Measurements from ENCODE around the gene ARSJ.

Gene ARSJ

DNA sequence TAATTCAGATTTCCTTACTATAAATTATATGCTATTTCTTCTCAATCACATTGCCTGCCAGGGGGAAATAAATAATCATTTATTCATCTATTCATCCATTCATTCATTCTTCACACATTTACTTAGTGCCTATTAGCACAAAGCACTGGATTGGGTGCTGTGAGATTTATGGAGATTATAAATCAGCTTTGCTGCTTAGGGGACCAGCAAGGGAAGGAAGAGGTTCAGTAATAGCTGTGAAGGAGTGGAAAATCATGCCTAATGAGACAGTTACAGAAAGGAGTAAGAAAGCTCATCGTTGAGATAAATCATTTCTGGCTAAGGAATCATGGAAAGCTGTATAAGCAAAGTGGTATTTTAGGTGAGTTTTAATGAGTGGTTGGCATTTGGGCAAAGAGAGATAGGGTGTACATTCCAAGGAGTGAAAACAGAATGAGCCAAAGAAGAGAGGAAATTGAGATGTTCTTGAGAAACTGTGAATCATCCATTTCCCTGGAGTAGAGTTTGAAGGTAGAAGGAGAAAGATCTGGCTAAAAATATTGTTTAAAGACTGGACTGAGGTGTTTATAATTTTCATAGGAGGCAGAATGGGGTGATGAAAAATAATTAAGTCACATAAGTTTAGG lies 9.6 kb downstream of the ARSJ start:
- Histone ChIP-seq H3K4me3 (ENCODE audit: low read length) (no peak overlapping the region), H3K36me3 (ENCODE audit: insufficient read depth, low read length) (peaks cover 53% of the 10 kb centered on the region), H3K27me3 (ENCODE audit: control insufficient read depth, insufficient read depth, low read length) (no peaks in the 10 kb centered on the region), H3K4me2 (ENCODE audit: low read length) (peak overlapping the region; percentile 41), H3K9ac (ENCODE audit: low read depth, low read length) (peak overlapping the region; percentile 32), H3K9me3 (replicated peaks; ENCODE audit: low read length) (peaks cover 6% of the 10 kb centered on the region), H3K4me1 (ENCODE audit: control insufficient read depth, insufficient read depth, low read length) (peaks cover 50% of the 10 kb centered on the region)

DNA sequence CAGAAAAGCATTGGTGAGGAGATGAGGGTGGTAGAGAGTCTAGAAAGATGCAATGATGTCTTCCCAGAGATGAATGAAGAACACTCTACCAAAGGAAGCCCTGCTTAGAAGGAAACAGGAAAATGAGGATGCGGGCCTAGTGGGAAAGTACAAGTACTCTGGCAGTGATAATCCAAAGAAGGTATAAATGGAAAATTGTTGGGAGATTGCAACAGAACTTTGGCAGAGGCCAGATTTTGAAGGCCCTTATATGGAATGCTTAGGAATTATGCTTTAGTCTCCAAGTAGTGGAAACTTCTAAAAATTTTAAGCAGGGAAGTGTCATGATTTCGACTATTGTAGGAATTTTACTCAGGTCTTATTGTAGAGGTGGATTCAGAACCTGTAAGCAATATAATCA lies 11.0 kb downstream of the ARSJ start:
- peaks cover under 1% of the 10 kb centered on the region for H3K9me3 ChIP-seq (replicated peaks; ENCODE audit: low read length)
- peaks cover 50% of the 10 kb centered on the region for H3K4me1 ChIP-seq (ENCODE audit: control insufficient read depth, insufficient read depth, low read length)
- no peak overlapping the region for H3K4me3 ChIP-seq (ENCODE audit: low read length)
- H3K36me3 ChIP-seq (ENCODE audit: insufficient read depth, low read length) = peaks cover 50% of the 10 kb centered on the region
- H3K9ac ChIP-seq (ENCODE audit: low read depth, low read length) = no peak overlapping the region
- no peaks in the 10 kb centered on the region for H3K27me3 ChIP-seq (ENCODE audit: control insufficient read depth, insufficient read depth, low read length)
- H3K4me2 ChIP-seq (ENCODE audit: low read length) = no peak overlapping the region

DNA sequence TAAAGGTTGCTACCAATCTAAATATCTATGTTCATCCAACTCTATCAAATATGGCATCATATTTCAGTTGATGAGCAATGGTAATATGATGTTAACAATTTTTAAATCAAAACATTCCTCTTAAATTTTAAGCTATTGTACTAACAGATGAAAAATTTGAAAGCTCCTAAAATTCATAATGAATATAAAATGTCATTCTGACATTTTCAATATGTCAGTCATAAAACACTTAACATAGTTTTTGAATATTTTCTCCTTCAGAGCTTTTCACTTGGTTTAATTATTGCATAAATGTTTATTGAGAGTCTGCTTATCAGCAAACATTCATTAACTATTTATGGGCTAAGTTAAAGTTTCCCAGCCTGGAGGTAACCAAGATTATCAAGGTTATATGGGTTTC lies 11.8 kb downstream of the ARSJ start:
- no peaks in the 10 kb centered on the region for H3K9me3 ChIP-seq (replicated peaks; ENCODE audit: low read length)
- H3K36me3 ChIP-seq (ENCODE audit: insufficient read depth, low read length) = peaks cover 49% of the 10 kb centered on the region
- H3K4me2 ChIP-seq (ENCODE audit: low read length) = peak overlapping the region; percentile 10
- H3K4me1 ChIP-seq (ENCODE audit: control insufficient read depth, insufficient read depth, low read length) = peaks cover 49% of the 10 kb centered on the region
- peak overlapping the region; percentile 40 for H3K9ac ChIP-seq (ENCODE audit: low read depth, low read length)
- peak overlapping the region; percentile 13 for H3K4me3 ChIP-seq (ENCODE audit: low read length)
- H3K27me3 ChIP-seq (ENCODE audit: control insufficient read depth, insufficient read depth, low read length) = no peaks in the 10 kb centered on the region

DNA sequence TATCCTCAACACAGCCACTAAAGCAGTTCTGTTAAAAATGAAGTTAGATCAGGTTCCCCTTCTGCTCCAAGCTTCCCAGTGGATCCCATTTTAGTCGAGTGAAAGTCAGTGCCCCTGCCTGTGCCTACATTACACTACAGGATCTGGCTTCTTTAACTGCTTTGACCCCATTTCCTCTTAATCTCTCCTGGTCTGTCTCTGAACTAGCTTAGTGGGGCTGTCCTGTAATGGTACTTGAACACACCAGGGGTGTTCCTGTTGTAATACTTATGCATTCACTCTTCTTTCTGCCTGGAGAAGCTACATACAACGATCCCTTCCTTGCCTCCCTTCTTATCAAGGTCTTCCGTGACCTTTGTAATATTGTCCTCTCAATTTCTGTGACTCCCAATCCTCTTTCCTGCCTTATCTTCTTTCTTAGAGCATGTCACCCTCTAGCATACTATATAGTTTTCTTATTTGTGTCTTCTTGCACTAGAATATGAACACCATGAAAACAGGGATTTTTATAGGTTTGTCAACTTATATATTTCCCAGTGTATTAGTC lies 16.7 kb downstream of the ARSJ start:
- Histone ChIP-seq H3K4me1 (ENCODE audit: control insufficient read depth, insufficient read depth, low read length) (peaks cover 59% of the 10 kb centered on the region), H3K4me2 (ENCODE audit: low read length) (no peak overlapping the region), H3K27me3 (ENCODE audit: control insufficient read depth, insufficient read depth, low read length) (no peaks in the 10 kb centered on the region), H3K9me3 (replicated peaks; ENCODE audit: low read length) (no peaks in the 10 kb centered on the region), H3K36me3 (ENCODE audit: insufficient read depth, low read length) (peaks cover 37% of the 10 kb centered on the region), H3K4me3 (ENCODE audit: low read length) (no peak overlapping the region), H3K9ac (ENCODE audit: low read depth, low read length) (no peak overlapping the region)

DNA sequence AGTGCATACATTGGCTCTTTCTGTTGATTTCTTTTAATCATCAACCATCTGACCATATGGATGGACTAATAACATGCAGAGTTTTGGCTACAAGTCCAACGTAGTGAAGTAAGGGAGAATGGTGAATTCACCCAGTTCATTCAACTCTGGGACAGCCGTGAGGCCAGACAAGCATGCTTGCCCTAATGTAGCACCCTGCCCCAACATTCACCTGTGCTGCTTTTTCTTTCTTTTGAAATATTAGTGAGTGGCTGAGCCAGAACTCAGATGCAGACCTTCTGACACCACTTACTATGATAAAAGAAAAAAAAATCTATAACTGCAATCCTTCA lies 17.5 kb downstream of the ARSJ start:
- Histone ChIP-seq H3K4me2 (ENCODE audit: low read length) (peak overlapping the region; percentile 80), H3K4me1 (ENCODE audit: control insufficient read depth, insufficient read depth, low read length) (peaks cover 58% of the 10 kb centered on the region), H3K9me3 (replicated peaks; ENCODE audit: low read length) (no peaks in the 10 kb centered on the region), H3K4me3 (ENCODE audit: low read length) (no peak overlapping the region), H3K36me3 (ENCODE audit: insufficient read depth, low read length) (peaks cover 36% of the 10 kb centered on the region), H3K27me3 (ENCODE audit: control insufficient read depth, insufficient read depth, low read length) (no peaks in the 10 kb centered on the region), H3K9ac (ENCODE audit: low read depth, low read length) (peak overlapping the region; percentile 38)

DNA sequence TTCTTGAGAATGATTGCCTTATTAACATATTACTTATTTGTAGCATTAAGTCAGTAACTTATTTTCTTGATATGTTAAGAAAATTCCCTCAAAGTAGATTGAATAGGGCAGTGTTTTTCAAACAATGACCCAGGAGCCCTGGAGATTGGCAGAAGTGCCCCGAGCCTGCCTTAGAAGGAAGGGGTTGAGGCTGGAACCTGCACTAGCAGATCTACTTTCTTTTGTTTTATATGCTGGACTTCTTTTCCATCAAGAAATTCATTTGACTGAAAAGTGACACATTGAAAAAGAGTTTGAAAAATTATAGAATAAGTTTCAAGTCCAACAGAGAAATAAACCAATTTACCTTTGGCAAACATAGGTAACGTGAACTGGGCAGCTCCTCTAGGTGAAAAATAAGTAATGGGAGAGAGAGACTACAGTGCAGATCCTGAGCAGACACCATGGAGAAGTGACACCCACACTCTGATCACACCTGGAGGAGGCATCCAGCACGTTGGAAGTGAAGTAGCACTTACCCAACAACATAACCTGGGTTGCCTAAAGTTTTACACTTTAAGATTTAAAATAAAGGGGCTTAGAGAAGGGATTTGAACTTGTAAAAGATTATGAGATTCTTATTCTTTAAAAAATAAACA lies 18.6 kb downstream of the ARSJ start:
- H3K4me2 ChIP-seq (ENCODE audit: low read length) = peak overlapping the region; percentile 80
- H3K9ac ChIP-seq (ENCODE audit: low read depth, low read length) = peak overlapping the region; percentile 78
- no peaks in the 10 kb centered on the region for H3K27me3 ChIP-seq (ENCODE audit: control insufficient read depth, insufficient read depth, low read length)
- peaks cover 36% of the 10 kb centered on the region for H3K36me3 ChIP-seq (ENCODE audit: insufficient read depth, low read length)
- H3K4me3 ChIP-seq (ENCODE audit: low read length) = no peak overlapping the region
- peaks cover 55% of the 10 kb centered on the region for H3K4me1 ChIP-seq (ENCODE audit: control insufficient read depth, insufficient read depth, low read length)
- H3K9me3 ChIP-seq (replicated peaks; ENCODE audit: low read length) = no peaks in the 10 kb centered on the region

DNA sequence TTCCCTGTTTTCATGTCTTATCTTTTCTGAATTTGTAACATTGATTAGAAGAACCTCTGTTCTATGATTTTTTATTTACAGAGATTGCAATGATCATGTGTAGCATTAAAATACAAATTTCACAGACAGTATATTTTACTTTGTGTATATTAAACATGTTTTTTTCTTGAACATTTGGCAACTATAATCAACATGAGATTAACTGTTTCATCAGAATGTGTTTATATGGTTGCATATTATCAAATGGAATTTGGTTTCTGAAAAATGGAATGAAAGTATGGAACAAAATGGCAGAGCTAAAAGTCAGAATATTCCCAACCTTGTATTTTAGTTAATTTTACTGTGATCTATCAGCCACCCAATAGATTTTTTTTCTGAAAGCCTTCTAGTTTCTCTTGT lies 19.9 kb downstream of the ARSJ start:
- peaks cover 55% of the 10 kb centered on the region for H3K4me1 ChIP-seq (ENCODE audit: control insufficient read depth, insufficient read depth, low read length)
- H3K9me3 ChIP-seq (replicated peaks; ENCODE audit: low read length) = no peaks in the 10 kb centered on the region
- peak overlapping the region; percentile 38 for H3K4me3 ChIP-seq (ENCODE audit: low read length)
- H3K9ac ChIP-seq (ENCODE audit: low read depth, low read length) = peak overlapping the region; percentile 78
- H3K27me3 ChIP-seq (ENCODE audit: control insufficient read depth, insufficient read depth, low read length) = no peaks in the 10 kb centered on the region
- peak overlapping the region; percentile 80 for H3K4me2 ChIP-seq (ENCODE audit: low read length)
- peaks cover 29% of the 10 kb centered on the region for H3K36me3 ChIP-seq (ENCODE audit: insufficient read depth, low read length)

DNA sequence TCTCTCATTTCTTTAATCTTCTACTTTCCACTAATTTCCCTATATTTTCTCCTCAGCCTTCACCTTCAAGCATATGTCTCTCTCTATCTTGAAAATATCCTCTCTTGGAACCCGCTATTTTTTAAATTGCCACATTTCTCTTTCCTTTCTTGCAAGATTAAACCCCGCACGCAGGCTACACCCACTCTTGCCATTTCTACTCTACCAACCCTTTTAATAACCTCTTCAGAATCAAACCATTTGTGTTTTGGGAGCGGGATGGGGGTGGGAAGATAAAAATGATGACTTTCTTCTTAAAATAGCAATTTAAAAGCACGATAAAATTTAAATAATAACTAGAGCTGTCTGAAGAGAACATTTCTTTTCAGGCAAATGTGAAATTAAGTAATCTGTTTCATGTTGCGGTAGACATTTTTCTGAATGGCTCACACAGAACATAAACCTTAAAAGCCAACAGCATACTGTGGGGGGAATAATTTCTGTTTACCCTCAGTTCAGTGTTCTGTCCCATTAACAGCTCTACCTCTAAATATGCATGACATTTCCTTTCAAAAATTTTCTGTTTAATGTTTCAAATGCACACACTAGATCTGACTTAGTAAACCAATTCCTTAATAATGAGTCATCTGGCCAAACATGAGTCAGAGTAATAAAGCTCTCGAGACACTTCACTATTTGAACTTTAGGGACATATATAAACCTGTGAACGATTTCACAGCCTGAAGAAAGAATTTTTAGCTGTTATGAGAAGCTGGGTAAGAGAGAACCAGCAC lies 20.5 kb downstream of the ARSJ start:
- H3K4me1 ChIP-seq (ENCODE audit: control insufficient read depth, insufficient read depth, low read length) = peaks cover 55% of the 10 kb centered on the region
- no peaks in the 10 kb centered on the region for H3K9me3 ChIP-seq (replicated peaks; ENCODE audit: low read length)
- H3K4me2 ChIP-seq (ENCODE audit: low read length) = peak overlapping the region; percentile 80
- peak overlapping the region; percentile 58 for H3K4me3 ChIP-seq (ENCODE audit: low read length)
- no peaks in the 10 kb centered on the region for H3K27me3 ChIP-seq (ENCODE audit: control insufficient read depth, insufficient read depth, low read length)
- peak overlapping the region; percentile 83 for H3K9ac ChIP-seq (ENCODE audit: low read depth, low read length)
- peaks cover 25% of the 10 kb centered on the region for H3K36me3 ChIP-seq (ENCODE audit: insufficient read depth, low read length)

DNA sequence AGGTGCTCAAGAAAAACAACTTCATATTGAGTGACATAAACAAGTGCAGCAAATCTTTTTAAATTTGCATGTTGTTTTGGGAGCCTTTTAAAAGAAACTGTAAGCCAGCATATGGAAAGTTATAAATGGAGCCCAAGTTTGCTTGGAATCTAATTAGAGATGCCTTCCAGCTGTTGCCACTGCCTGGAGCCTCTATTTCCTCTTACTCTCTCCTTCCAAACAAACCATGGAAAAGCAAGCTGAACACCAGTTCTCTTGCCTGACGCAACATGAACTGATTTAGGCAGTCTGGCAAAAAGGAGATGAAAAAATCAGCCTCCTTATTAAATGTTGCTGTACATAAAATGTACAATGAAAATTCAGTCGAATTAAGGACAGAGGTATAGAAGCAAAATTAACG lies 21.5 kb downstream of the ARSJ start:
- H3K4me3 ChIP-seq (ENCODE audit: low read length) = peak overlapping the region; percentile 58
- H3K9me3 ChIP-seq (replicated peaks; ENCODE audit: low read length) = no peaks in the 10 kb centered on the region
- peaks cover 19% of the 10 kb centered on the region for H3K36me3 ChIP-seq (ENCODE audit: insufficient read depth, low read length)
- H3K4me1 ChIP-seq (ENCODE audit: control insufficient read depth, insufficient read depth, low read length) = peaks cover 55% of the 10 kb centered on the region
- H3K27me3 ChIP-seq (ENCODE audit: control insufficient read depth, insufficient read depth, low read length) = no peaks in the 10 kb centered on the region
- H3K4me2 ChIP-seq (ENCODE audit: low read length) = peak overlapping the region; percentile 80
- peak overlapping the region; percentile 83 for H3K9ac ChIP-seq (ENCODE audit: low read depth, low read length)

DNA sequence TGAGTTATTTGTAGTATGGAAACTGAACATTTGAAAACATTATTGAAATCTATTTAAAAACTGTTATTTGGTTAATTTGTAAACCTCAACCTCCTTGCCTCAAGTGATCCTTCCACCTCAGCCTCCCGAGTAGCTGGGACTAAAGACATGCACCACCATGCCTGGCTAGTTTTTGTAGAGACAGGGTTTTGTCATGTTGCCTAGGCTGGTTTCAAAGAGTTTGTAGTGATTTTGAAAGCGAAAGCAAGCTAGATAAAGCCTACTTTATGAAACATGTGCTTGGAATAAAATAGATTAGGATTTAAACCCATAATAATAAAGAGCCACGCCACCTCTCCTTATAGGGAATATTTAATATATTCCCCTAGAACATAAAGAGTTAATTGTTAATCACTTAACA lies 23.5 kb downstream of the ARSJ start:
- Histone ChIP-seq H3K36me3 (ENCODE audit: insufficient read depth, low read length) (peaks cover 22% of the 10 kb centered on the region), H3K9me3 (replicated peaks; ENCODE audit: low read length) (no peaks in the 10 kb centered on the region), H3K9ac (ENCODE audit: low read depth, low read length) (no peak overlapping the region), H3K27me3 (ENCODE audit: control insufficient read depth, insufficient read depth, low read length) (no peaks in the 10 kb centered on the region), H3K4me2 (ENCODE audit: low read length) (no peak overlapping the region), H3K4me3 (ENCODE audit: low read length) (no peak overlapping the region), H3K4me1 (ENCODE audit: control insufficient read depth, insufficient read depth, low read length) (peaks cover 47% of the 10 kb centered on the region)

DNA sequence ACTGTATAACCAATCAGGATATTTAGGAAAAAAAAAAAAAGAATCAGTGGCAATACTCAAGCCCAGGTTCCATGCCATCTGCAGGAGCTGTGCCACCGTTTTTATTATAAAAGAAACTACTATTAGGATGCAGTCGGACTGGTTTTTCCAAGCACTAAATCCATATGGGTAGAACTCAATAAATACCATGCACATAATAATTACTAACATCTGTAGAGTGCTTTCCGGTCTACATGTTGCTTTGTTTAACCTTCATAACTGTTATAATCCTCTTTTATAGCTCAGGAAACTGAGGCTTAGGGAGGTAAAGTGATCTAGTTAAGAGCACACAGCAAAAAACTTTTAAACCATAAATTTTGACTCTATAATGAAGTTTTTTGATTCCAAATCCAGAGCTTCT lies 24.0 kb downstream of the ARSJ start:
- H3K4me1 ChIP-seq (ENCODE audit: control insufficient read depth, insufficient read depth, low read length) = peaks cover 43% of the 10 kb centered on the region
- no peaks in the 10 kb centered on the region for H3K9me3 ChIP-seq (replicated peaks; ENCODE audit: low read length)
- H3K27me3 ChIP-seq (ENCODE audit: control insufficient read depth, insufficient read depth, low read length) = no peaks in the 10 kb centered on the region
- H3K4me2 ChIP-seq (ENCODE audit: low read length) = no peak overlapping the region
- H3K9ac ChIP-seq (ENCODE audit: low read depth, low read length) = no peak overlapping the region
- H3K4me3 ChIP-seq (ENCODE audit: low read length) = no peak overlapping the region
- H3K36me3 ChIP-seq (ENCODE audit: insufficient read depth, low read length) = peaks cover 22% of the 10 kb centered on the region

Measured in skeletal muscle satellite cell (primary cell).